Measurements from ENCODE around the gene PLA2G4E.

PLA2G4E gene

DNA sequence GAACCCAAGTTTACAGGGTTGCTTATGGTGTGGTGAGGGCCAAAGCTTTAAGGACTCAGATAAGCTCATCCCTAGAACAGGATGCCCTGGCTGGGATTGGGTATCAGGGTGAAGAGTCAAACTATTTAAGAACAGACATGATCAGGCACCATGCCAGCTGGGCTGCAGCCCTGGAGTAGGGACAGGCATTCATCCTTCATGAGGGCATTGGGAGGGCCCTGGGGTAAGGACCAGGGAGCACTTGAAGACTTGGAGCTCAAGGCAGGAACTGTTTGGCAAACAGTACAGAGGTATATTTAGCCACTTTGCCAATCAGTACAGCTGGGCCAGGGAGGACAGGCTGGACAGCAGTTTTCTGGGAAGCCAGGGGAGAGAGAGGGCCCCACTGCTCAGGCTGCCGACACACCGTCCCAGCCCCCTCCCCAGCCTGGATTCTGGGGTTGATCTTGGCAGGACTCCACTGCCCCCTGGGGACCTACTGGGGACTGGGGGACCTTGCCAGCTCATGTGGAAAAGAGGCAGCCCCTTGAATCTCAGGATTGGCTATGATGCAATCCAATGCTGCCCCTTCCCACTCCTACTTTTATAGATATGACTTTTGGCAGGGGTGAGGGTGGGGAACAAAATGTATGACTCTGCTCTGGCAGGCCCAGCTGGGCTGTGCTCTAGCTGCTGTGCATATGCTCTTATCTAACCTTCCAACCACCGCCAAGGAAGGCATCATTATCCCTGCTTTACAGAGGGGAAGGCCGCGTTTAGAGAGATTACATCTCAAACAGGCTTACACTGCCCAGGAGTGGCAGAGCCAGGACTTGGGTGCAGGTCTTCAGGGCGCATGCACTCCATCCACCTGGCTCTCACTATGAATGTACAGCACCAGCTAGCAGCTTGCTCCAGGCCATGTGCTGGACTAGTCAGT, 2.3 kb downstream of the PLA2G4E start:
- no peak for DNase-seq (ENCODE audit: low read depth in 2 of 2)

GRCh38 chr15:42016971-42017370, 3.9 kb downstream of the PLA2G4E start:
- no peak for DNase-seq (ENCODE audit: low read depth in 2 of 2)

GRCh38 chr15:42014406-42014805, 6.4 kb downstream of the PLA2G4E start:
- no peak for DNase-seq (ENCODE audit: low read depth in 2 of 2)

DNA sequence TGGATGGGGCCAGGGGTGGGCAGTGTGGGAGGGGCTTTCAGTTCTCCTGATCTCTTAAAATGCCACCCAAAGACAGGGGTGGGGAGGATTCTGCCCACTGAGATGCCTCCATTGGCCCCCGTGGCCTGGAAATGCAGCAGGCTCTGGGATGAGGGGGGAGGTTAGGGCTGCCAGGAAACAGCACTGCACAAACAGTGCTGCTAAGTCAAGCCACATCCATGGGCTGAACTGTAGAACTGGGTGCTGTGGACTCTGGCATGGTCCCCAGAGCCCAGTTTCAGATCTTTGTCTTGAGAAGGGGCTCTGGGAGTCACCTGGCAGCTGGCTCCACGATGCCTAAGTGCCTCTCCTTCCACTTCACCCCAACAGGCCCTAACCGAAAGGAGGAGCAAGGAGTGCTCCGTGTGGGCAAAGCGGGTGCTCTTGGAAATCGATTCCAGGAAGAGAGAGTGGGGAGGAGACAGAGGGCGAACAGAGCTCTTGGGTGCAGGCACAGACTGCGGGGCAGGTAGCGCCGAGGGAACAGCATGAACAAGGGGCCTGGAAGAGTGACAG, 7.8 kb downstream of the PLA2G4E start:
- DNase-seq (ENCODE audit: low read depth in 2 of 2) = no peak

- no peak for DNase-seq (ENCODE audit: low read depth in 2 of 2)
These were observed 8.6 kb downstream of the PLA2G4E start for GRCh38 chr15:42012241-42012640.

GRCh38 chr15:42011074-42011473, 9.8 kb downstream of the PLA2G4E start:
- no peak for DNase-seq (ENCODE audit: low read depth in 2 of 2)

DNA sequence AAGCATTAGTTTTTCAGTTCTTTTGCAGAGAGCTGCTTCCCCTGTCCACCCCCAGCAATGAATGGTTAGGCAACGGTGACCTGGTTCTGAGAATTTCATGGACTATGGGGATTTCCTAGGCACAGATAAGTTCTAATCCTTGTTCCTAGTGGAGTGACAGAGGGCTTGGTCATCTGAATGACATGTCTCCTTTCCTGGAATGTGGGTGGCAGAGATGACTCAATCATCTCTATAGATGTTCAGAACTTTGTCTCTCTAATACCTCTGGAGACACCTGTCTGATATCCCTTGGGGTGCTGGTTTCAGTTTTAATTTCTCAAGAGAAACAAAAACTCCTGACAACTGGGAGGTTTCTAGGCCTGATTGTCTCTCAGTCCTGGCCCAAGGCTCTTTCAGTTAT, 10.4 kb downstream of the PLA2G4E start:
- peak in 1 of 2 experiments; percentile 11 for DNase-seq (ENCODE audit: low read depth in 2 of 2)

GRCh38 chr15:42009474-42009873, 11.4 kb downstream of the PLA2G4E start:
- DNase-seq (ENCODE audit: low read depth in 2 of 2) = no peak

- no peak for DNase-seq (ENCODE audit: low read depth in 2 of 2)
These were observed 11.8 kb downstream of the PLA2G4E start for GRCh38 chr15:42009022-42009421.

DNA sequence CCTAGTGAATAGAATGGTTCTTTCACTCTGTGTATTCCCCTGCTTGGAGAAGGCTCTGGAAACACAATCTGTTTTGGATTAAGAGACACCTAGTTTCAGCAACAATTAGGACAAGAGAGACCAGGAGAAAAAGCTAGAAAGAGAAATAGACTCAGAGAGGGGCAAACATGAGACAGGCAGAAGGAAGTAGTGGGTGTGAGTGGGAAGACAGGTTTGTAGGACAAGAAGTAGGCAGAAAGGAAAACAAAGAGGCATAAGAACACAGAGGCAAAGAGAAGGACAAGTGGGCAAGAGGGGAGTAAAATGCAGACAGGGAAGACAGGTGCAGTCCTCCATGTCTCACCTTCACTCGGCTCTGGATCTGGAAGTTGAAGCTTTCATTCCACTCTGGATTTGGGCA, 13.5 kb downstream of the PLA2G4E start:
- DNase-seq (ENCODE audit: low read depth in 2 of 2) = no peak

DNA sequence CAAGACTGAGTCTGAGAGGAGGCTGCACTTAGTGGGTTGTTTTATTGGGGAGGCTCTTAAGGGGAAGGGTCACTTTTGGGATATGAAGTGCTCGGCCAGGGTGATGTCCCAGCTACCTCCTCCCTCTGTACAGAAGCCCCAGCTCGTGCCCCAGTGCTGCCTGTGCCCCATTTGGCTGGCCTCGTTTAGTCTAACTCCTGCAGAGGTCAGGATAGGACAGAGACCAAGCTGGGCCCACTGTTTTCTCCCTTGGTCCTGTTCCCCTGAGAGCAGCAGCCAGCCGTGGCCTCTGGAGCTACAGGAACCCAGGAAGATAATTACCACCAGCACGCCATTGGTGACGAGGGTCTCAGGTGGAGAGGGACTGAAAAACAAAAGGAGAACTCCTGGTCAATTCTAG, 18.5 kb downstream of the PLA2G4E start:
- no peak for DNase-seq (ENCODE audit: low read depth in 2 of 2)

DNA sequence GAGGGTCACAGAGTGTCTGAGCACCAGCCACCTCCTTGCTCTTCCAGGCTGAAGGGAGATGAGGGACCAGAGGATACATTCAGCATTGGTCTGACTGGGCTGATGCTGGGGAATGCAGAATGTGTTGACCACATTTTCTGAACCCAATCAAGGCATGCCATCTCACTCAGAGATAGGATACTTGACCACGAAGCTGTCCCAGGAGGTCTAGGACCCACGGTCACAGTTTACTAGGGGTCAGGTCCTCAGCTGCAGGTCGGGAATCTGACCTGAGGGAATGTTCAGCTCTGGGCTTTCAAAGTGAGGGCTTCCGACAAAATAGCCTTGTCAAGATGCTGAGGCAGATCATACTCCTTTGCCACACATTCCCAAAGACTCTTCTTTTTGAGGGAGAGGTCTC, 19.6 kb downstream of the PLA2G4E start:
- DNase-seq (ENCODE audit: low read depth in 2 of 2) = no peak

- DNase-seq (ENCODE audit: low read depth in 2 of 2) = no peak
These were observed 21.3 kb downstream of the PLA2G4E start for GRCh38 chr15:41999290-42000285.

GRCh38 chr15:41997845-41998244, 23.0 kb downstream of the PLA2G4E start:
- no peak for DNase-seq (ENCODE audit: low read depth in 2 of 2)

GRCh38 chr15:41996921-41997592, 23.8 kb downstream of the PLA2G4E start:
- DNase-seq (ENCODE audit: low read depth in 2 of 2) = no peak

DNA sequence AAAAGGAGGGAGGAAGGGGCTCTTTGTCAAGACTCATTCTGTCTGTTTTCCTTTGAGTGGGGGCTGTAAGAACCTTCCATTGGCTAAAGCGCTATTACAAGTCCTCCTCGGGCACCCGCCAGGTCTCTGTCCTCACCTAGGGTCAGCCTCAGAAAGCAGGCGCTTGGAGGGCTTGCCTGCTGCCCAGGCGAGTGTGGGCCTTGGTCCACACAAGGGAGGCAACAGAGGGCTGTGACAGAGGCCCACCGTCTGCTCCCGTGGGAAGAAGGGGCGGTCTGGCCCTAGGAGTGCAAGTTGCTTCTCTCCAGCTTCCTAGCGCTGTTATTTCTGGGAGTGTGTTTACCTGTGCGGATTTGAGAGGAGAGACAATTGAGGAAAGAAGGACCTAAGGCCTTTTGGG, 24.5 kb downstream of the PLA2G4E start:
- DNase-seq (ENCODE audit: low read depth in 2 of 2) = no peak

- DNase-seq (ENCODE audit: low read depth in 2 of 2) = no peak
These were observed 25.4 kb downstream of the PLA2G4E start for GRCh38 chr15:41995476-41995855.

DNA sequence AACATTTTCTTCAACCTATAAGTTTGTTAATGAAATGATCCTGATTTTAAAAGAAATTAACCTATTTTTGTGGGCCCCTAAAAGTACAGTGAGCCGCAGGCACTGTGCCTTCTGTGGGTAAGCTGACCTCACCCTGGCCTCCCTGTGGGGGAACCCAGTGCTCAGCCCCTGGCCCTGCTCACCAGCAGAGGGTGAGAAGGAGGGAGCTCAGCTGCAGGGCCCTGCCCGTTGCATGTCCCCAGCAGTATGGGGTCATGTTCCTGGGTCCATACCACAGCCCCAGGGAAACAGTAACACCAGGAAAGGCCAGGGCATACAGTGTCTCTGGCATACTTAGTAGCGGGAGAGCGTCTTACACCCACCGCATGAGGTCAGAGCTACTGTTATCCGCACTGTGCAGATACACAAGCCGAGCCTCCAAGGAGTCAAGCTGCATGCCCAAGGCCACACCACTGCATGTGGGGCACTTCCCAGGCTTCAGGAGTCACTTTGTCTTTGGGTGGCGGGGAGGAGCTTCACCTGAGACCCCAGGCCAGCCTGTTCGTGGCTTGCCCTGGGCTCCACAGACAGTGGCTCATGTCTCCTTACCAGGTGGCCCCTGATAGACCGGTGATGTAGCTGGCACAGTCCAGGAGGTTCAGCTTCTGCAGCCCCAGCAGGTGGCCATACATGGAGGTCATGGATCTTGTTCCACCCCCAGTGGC, 25.9 kb downstream of the PLA2G4E start:
- no peak for DNase-seq (ENCODE audit: low read depth in 2 of 2)

DNA sequence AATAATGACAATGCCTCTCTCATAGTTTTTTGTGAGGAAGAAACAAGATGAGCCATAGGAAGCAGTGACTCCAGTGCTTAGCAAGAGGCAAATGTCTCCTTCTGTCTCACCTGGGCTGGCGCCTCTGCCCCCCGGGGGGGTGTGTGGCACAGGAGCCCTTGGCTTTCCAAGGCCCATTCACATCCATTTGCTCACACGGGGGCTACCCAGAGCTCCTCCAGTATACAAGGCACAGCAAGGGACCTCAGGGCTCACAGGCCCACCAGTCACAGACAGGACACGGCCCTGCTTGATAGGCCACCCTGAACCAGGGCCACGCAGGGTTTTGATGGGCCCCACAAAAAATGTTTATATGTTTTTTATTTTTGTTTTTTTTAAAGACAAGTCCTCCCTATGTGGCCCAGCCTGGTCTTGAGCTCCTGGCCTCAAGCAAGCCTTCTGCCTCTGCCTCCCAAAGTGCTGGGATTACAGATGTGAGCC, 26.6 kb downstream of the PLA2G4E start:
- DNase-seq (ENCODE audit: low read depth in 2 of 2) = no peak

DNA sequence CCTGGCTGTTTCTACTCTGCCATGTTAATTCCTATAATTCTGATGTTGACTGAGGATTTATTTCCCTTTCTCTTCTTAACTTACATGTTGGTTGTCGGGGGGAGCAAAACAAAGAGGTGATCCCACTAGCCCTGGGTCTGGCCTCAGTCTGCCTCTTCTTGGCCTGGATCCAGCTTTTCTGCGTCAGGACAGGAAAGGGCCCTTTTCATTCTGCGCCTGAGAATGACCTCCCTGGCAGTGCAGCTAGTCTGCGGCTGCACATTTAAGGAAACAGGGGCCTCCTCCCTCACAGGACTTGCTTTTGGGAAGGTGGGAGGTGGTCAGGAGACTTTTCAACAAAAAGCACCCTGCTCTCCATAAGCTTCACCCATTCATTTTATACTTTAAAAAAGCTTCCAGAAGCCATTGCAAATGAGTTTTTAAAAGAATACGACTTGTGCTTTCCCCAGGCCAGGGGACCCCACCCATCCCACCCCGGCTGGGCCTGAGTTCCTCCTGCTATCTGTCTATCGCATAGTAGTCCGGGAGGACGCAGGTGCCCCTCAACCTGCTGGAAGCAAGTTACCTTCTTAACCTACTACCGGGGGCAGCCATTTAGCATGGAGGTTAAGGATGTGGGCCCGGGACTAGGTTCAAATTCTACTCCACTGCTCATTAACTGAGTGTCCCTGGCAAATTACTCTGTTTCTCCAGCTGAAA, 27.2 kb downstream of the PLA2G4E start:
- DNase-seq (ENCODE audit: low read depth in 2 of 2) = no peak
